Ascending aorta (tissue), 2 donors: ENCODE measurements around the gene GLT8D2. TPM values are rescaled to one million over a fixed set of nuclear protein-coding genes. Genes with fewer than 3 reads are reported as not detected.

Source experiments
- DNase-seq, 2 donors: peaks; one replicate each; pipeline ENCODE4 v3.0.0-alpha.2; 2019; ENCODE audit warnings: low spot score in 2 of 2
- H3K27ac ChIP-seq, 2 donors: fragments of 200-600 bp; sonication (generic); one replicate each; pipeline ENCODE4 v1.5.1; 2016 to 2017; ENCODE audit warnings: mild to moderate bottlenecking in 1 of 2
- H3K27me3 ChIP-seq: fragments of 200-600 bp; sonication (generic); one replicate; pipeline ENCODE4 v1.5.1; 2017
- H3K36me3 ChIP-seq, 2 donors: fragments of 200-600 bp; sonication (generic); one replicate each; pipeline ENCODE4 v1.5.1; 2016
- H3K4me1 ChIP-seq, 2 donors: fragments of 200-600 bp; sonication (generic); one replicate each; pipeline ENCODE4 v1.5.1; 2016 to 2017; ENCODE audit warnings: mild to moderate bottlenecking in 1 of 2
- H3K4me3 ChIP-seq, 2 donors: fragments of 200-600 bp; sonication (generic); one replicate each; pipeline ENCODE4 v1.5.1; 2016 to 2017; ENCODE audit warnings: mild to moderate bottlenecking in 1 of 2
- H3K9me3 ChIP-seq, 2 donors: fragments of 200-600 bp; sonication (generic); one replicate each; pipeline ENCODE4 v1.5.1; 2016
- intact Hi-C: fragments of 100-400 bp; cut with DNase I; formaldehyde crosslinking; loops from one replicate; pipeline ENCODE4 v1.15.1; 2023
- total RNA-seq: library from RNA; depleted of rRNA; stranded (reverse); fragments of >200 nt; gene quantifications from one replicate; pipeline ENCODE4 v1.1.0, GENCODE V29; 2016
- TF ChIP-seq, protein P1 (sequence below), 3 experiments: fragments of 200-600 bp in 2 of 3; fragments of 450-650 bp in 1 of 3; sonication (generic) in 2 of 3; IDR thresholded peaks; one replicate each; pipeline ENCODE4 v1.5.1; 2016 to 2019; ENCODE audit warnings: antibody characterized with exemption in 3 of 3, mild to moderate bottlenecking in 1 of 3, moderate library complexity in 1 of 3

The GLT8D2 gene
- total RNA-seq, 1 donor from 2014 or later: 72.3 TPM

DNA sequence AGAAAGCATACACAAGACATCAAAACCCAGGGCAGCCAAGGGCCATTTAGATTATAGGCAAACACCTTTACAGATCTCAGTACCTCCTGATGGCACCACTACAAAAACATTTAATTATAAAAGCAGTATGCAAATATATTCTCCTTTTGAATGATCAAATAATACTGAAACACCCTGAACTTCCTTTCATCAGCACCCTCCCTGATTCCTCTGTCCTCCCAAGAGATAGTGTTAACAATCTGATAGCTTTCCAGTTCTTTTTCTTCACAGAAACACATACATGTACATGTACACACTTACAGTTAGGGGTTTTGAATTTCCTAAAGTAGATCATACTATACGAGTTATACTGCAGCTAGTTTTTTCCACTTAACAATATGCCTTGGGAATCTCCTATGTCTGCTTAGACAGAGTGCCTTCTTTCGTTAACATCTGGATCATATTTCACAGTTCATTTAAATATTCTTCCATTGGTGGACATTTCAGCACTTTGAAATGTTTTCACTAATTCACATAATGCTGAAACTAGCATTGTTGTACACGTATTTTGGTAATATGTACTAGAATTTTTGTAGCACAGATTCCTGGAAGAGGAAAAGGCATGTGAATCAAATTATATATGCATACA is 49.1 kb downstream of the GLT8D2 start:
- no peak overlapping the region for H3K4me3 ChIP-seq
- H3K27me3 ChIP-seq: no peaks in the 10 kb centered on the region
- intact Hi-C loops: no loop called here
- peaks cover 0 to 6% of the 10 kb centered on the region in 2 donors for H3K36me3 ChIP-seq
- DNase-seq: no peak
- TF ChIP-seq, protein P1, sequence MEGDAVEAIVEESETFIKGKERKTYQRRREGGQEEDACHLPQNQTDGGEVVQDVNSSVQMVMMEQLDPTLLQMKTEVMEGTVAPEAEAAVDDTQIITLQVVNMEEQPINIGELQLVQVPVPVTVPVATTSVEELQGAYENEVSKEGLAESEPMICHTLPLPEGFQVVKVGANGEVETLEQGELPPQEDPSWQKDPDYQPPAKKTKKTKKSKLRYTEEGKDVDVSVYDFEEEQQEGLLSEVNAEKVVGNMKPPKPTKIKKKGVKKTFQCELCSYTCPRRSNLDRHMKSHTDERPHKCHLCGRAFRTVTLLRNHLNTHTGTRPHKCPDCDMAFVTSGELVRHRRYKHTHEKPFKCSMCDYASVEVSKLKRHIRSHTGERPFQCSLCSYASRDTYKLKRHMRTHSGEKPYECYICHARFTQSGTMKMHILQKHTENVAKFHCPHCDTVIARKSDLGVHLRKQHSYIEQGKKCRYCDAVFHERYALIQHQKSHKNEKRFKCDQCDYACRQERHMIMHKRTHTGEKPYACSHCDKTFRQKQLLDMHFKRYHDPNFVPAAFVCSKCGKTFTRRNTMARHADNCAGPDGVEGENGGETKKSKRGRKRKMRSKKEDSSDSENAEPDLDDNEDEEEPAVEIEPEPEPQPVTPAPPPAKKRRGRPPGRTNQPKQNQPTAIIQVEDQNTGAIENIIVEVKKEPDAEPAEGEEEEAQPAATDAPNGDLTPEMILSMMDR (IDR thresholded peaks at IDR 0.05): no peak
- H3K27ac ChIP-seq: no peak overlapping the region
- H3K9me3 ChIP-seq: no peaks in the 10 kb centered on the region
- H3K4me1 ChIP-seq: no peaks in the 10 kb centered on the region

DNA sequence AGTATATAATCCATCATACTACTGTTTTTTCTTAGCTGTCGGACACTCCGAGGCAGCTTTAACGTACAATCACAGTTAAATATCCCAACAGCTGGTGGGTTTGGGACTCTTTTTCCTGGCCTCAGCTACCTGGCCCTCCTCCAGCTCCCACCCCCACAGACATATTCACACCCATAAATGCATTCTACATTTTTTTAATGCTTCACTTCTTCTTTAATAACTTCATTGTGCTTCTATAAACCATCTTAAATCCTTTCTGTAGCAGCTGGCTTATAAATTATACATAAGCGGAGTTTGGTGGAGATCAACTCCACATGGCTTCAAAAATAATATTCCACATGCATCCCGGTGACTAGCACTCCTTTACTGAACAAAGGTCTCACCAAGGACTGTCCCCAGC is 51.0 kb downstream of the GLT8D2 start:
- intact Hi-C loops: no loop called here
- H3K27ac ChIP-seq: no peak overlapping the region
- H3K4me1 ChIP-seq: no peaks in the 10 kb centered on the region
- no peaks in the 10 kb centered on the region for H3K27me3 ChIP-seq
- TF ChIP-seq, protein P1 (IDR thresholded peaks at IDR 0.05): no peak
- H3K4me3 ChIP-seq: no peak overlapping the region
- no peak for DNase-seq
- H3K9me3 ChIP-seq: no peaks in the 10 kb centered on the region
- peaks cover 0 to 6% of the 10 kb centered on the region in 2 donors for H3K36me3 ChIP-seq

DNA sequence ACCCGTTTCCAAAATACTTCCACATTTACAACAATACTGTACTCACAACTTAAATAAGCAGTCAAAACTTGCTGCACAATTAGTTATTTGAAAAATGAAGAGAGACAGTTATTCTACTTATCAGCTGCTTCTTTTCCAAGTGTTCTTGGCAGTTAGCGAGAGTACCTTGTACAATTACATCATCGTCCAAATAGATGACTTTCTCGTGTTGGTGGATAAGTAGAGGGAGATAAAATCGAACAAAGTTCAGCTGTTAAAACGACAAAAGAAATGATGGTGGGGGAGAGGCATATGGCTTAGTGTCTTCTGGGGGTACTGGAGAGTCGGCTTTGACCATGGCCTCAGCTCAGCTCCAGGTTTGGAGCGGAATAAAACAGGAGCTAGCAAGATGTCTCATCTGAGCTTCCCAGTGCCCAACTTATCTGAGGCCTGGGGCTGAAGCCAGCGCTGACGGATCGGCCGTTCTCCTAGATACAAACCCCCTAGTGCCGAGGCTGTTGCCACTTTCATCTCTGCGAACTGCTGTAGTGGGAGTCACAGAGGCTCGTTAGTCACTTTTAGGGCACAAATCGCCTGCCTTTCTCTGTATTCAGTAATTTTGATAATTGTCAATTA is 52.6 kb downstream of the GLT8D2 start:
- H3K4me3 ChIP-seq: no peak overlapping the region
- no peaks in the 10 kb centered on the region for H3K4me1 ChIP-seq
- no peak for DNase-seq
- no peaks in the 10 kb centered on the region for H3K9me3 ChIP-seq
- TF ChIP-seq, protein P1 (IDR thresholded peaks at IDR 0.05): no peak
- no peaks in the 10 kb centered on the region for H3K36me3 ChIP-seq
- no peaks in the 10 kb centered on the region for H3K27me3 ChIP-seq
- H3K27ac ChIP-seq: no peak overlapping the region
- intact Hi-C loops: no loop called here

DNA sequence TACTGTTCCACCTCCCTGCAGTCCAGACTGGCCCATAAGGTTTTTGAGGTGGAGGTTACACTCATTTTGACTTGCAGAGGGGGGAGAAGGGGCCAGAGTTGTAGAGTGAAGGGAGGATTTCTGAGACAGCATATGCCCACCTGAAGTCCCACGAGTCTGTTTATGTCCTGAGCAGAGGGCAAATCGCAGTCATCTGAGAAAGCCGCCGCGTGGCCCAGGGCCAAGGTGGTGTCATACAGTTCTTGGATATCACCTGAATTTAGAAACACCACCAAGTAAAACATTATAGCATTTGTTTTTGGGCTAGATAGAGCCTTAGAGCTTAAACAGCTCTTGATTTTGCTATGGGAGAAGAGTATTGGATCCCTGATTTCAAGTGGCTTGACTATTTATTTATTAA is 53.4 kb downstream of the GLT8D2 start:
- no peaks in the 10 kb centered on the region for H3K9me3 ChIP-seq
- no peak overlapping the region for H3K27ac ChIP-seq
- intact Hi-C loops: no loop called here
- no peaks in the 10 kb centered on the region for H3K27me3 ChIP-seq
- H3K4me1 ChIP-seq: no peaks in the 10 kb centered on the region
- H3K36me3 ChIP-seq: no peaks in the 10 kb centered on the region
- no peak for DNase-seq
- TF ChIP-seq, protein P1 (IDR thresholded peaks at IDR 0.05): no peak
- H3K4me3 ChIP-seq: no peak overlapping the region

DNA sequence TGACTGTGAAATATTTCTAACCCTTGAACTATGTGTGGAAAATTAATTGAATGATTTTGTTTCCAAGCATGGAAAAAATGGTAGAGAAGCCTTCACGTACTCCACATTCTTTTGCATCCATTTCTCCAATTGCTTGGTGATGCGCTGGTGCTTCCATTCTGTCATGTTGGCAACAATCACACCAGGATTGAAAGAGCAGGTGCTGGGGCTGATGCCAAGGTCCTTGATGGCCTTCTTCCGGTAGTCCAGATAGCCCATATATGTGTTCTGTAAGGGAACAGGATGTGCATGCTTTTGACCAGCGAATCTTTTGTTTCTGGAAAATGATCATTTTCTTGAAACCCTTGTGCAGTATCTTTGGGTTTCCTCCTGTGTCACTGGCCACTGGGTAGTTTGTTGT is 55.8 kb downstream of the GLT8D2 start:
- Histone ChIP-seq H3K4me3 (no peak overlapping the region), H3K9me3 (no peaks in the 10 kb centered on the region), H3K4me1 (no peaks in the 10 kb centered on the region), H3K36me3 (no peaks in the 10 kb centered on the region), H3K27me3 (no peaks in the 10 kb centered on the region), H3K27ac (no peak overlapping the region)
- no peak for DNase-seq
- intact Hi-C loops: no loop called here
- TF ChIP-seq, protein P1 (IDR thresholded peaks at IDR 0.05): no peak
